Smooth muscle cell (in vitro differentiated cells): ENCODE results near the gene COPA. TPM values are rescaled to one million over a fixed set of nuclear protein-coding genes. Genes with fewer than 3 reads are reported as not detected.

Experiments used
- DNase-seq: peaks from one replicate; lab custom pipeline; 2025; ENCODE audit not compliant: unreplicated experiment; lab: John Stamatoyannopoulos, UW
- H2AFZ ChIP-seq: fragments of 200-600 bp; sonication (generic); 2 replicates; pipeline ENCODE4 v1.6.0; 2016; ENCODE audit warnings: antibody characterized with exemption, low read depth, mild to moderate bottlenecking
- H3F3A ChIP-seq: fragments of 200-600 bp; sonication (generic); 2 replicates; pipeline ENCODE4 v1.6.0; 2017; ENCODE audit warnings: antibody characterized with exemption, low read depth
- H3K27ac ChIP-seq: fragments of 200-600 bp; sonication (generic); 2 replicates; pipeline ENCODE4 v1.5.1; 2016; ENCODE audit warnings: low read depth, mild to moderate bottlenecking
- H3K27me3 ChIP-seq: fragments of 200-600 bp; sonication (generic); 2 replicates; pipeline ENCODE4 v1.6.1; 2016; ENCODE audit warnings: low read depth, mild to moderate bottlenecking
- H3K36me3 ChIP-seq: fragments of 200-600 bp; sonication (generic); 2 replicates; pipeline ENCODE4 v1.5.1; 2016; ENCODE audit warnings: low read depth
- H3K4me1 ChIP-seq: fragments of 200-600 bp; sonication (generic); 2 replicates; pipeline ENCODE4 v1.5.1; 2016; ENCODE audit warnings: low read depth
- H3K4me2 ChIP-seq: fragments of 200-600 bp; sonication (generic); 2 replicates; pipeline ENCODE4 v1.6.0; 2016; ENCODE audit warnings: mild to moderate bottlenecking
- H3K4me3 ChIP-seq: fragments of 200-600 bp; sonication (generic); 2 replicates; pipeline ENCODE4 v1.5.1; 2016; ENCODE audit warnings: mild to moderate bottlenecking
- H3K79me2 ChIP-seq: fragments of 200-600 bp; sonication (generic); 2 replicates; pipeline ENCODE4 v1.6.0; 2016; ENCODE audit warnings: low read depth, mild to moderate bottlenecking
- H3K9ac ChIP-seq: fragments of 200-600 bp; sonication (generic); 2 replicates; pipeline ENCODE4 v1.6.0; 2016; ENCODE audit warnings: low read depth
- H3K9me3 ChIP-seq: fragments of 200-600 bp; sonication (generic); replicated peaks from 2 replicates; pipeline ENCODE4 v1.5.1; 2016; ENCODE audit warnings: low read depth
- H4K20me1 ChIP-seq: fragments of 200-600 bp; sonication (generic); 2 replicates; pipeline ENCODE4 v1.6.0; 2016; ENCODE audit warnings: low read depth
- WGBS: methylation state at CpG from one replicate; pipeline ENCODE4 v1.1.7; 2016; ENCODE audit warnings: low lambda C conversion rate; 5-methylcytosine and 5-hydroxymethylcytosine counted together
- polyA plus RNA-seq: library from polyadenylated mRNA; unstranded; fragments of >200 nt; fragmentation: Nextera tagmentation; extraction: Ambion mirVana; gene quantifications from 2 replicates; pipeline ENCODE4 v1.2.1, GENCODE V29; 2016
- total RNA-seq: library from RNA; depleted of rRNA; stranded (reverse); fragments of >200 nt; gene quantifications from 2 replicates; pipeline ENCODE4 v1.2.3, GENCODE V29; 2014
- TF ChIP-seq, protein P1 (sequence below): fragments of 200-600 bp; sonication (generic); IDR thresholded peaks from 2 replicates; pipeline ENCODE4 v1.5.1; 2017; ENCODE audit warnings: borderline replicate concordance, mild to moderate bottlenecking, antibody characterized with exemption; ENCODE audit not compliant: insufficient read depth, poor library complexity, severe bottlenecking

The COPA gene
- total and polyA plus RNA-seq, 2 experiments from 2014 or later, result 171 to 196 TPM

DNA sequence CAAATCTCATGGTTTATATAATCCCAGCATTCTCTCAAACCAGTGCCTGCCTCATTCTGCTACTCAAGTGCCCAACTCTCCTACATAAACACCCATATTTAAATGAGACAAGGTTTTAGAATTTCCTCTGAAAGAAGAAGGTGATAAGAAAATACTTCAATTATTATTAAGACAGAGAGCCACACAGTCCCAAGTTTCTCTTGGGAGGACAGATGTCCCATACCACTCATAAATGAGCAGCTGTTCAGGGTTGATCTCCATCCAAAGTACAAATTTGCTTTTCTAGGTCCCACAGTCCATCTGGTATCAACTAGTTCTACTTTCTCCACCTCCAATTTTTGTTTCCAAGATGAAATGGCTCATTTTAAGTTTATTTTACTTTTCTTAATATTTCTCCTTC is 92.0 kb downstream of the COPA start:
- H3K79me2 ChIP-seq, result peaks cover 69% of the 10 kb centered on the region
- no peaks in the 10 kb centered on the region for H3K27me3 ChIP-seq
- no peaks in the 10 kb centered on the region for H3K4me1 ChIP-seq
- H3K36me3 ChIP-seq, result no peaks in the 10 kb centered on the region
- no peak overlapping the region for H3K4me2 ChIP-seq
- TF ChIP-seq, protein P1, sequence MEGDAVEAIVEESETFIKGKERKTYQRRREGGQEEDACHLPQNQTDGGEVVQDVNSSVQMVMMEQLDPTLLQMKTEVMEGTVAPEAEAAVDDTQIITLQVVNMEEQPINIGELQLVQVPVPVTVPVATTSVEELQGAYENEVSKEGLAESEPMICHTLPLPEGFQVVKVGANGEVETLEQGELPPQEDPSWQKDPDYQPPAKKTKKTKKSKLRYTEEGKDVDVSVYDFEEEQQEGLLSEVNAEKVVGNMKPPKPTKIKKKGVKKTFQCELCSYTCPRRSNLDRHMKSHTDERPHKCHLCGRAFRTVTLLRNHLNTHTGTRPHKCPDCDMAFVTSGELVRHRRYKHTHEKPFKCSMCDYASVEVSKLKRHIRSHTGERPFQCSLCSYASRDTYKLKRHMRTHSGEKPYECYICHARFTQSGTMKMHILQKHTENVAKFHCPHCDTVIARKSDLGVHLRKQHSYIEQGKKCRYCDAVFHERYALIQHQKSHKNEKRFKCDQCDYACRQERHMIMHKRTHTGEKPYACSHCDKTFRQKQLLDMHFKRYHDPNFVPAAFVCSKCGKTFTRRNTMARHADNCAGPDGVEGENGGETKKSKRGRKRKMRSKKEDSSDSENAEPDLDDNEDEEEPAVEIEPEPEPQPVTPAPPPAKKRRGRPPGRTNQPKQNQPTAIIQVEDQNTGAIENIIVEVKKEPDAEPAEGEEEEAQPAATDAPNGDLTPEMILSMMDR, result no peak
- no peak overlapping the region for H3K27ac ChIP-seq
- H2AFZ ChIP-seq, result no peak overlapping the region
- DNase-seq, result no peak
- H3F3A ChIP-seq, result peaks cover 7% of the 10 kb centered on the region
- H4K20me1 ChIP-seq, result peaks cover 98% of the 10 kb centered on the region
- no peak overlapping the region for H3K9ac ChIP-seq
- H3K4me3 ChIP-seq, result no peak overlapping the region
- no peaks in the 10 kb centered on the region for H3K9me3 ChIP-seq

DNA sequence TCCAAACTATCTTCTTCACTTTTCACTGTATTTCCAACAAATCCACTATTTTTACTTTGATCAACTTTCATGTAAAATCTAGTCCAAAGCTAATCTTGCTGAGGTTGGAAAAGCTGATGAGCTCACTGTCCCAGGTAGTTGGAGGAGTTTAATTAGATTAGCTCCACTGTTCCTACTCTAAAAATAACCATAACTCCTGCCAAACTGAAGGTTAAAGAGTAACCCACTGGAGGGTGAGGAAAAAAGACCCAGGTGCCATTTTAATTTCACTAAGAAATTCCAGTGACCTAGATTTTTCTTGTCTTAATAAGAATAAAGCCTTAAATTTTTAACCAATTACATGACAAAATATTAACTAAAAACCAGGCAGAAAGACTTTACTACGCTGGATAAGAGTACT is 96.0 kb downstream of the COPA start:
- no peak overlapping the region for H3K4me2 ChIP-seq
- H2AFZ ChIP-seq, result no peak overlapping the region
- no peak for DNase-seq
- no peaks in the 10 kb centered on the region for H3K36me3 ChIP-seq
- H3K9me3 ChIP-seq, result no peaks in the 10 kb centered on the region
- peaks cover 96% of the 10 kb centered on the region for H4K20me1 ChIP-seq
- 91% methylated on average over 1 of the region's 1 CpG for WGBS
- no peaks in the 10 kb centered on the region for H3F3A ChIP-seq
- TF ChIP-seq, protein P1, result no peak
- H3K4me1 ChIP-seq, result no peaks in the 10 kb centered on the region
- H3K79me2 ChIP-seq, result peaks cover 56% of the 10 kb centered on the region
- no peak overlapping the region for H3K9ac ChIP-seq
- H3K27ac ChIP-seq, result no peak overlapping the region
- no peaks in the 10 kb centered on the region for H3K27me3 ChIP-seq
- no peak overlapping the region for H3K4me3 ChIP-seq

DNA sequence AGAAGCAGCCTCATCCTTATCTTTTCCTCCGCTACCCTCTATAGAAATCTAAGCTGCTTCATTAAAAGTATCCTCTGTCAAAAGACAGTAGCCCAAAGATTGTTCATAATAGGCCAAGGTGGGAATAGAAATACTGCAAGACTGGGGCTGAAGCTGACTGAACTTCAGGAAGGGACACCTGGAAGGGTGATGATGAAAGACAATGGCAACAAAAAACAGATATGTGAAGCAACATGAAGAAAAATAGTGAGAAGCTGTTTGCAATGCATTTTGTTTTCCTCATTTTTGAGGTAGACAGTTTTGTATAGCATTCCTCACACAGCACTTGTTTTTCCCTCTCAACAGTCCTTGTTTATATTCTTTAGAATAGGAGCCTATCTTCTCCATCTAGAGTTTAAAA is 97.6 kb downstream of the COPA start:
- H3K9me3 ChIP-seq, result no peaks in the 10 kb centered on the region
- no peaks in the 10 kb centered on the region for H3F3A ChIP-seq
- peaks cover 43% of the 10 kb centered on the region for H3K79me2 ChIP-seq
- H3K27ac ChIP-seq, result no peak overlapping the region
- H3K4me3 ChIP-seq, result no peak overlapping the region
- H3K9ac ChIP-seq, result no peak overlapping the region
- WGBS, result 81% methylated on average over 1 of the region's 1 CpG
- H3K4me2 ChIP-seq, result no peak overlapping the region
- no peaks in the 10 kb centered on the region for H3K4me1 ChIP-seq
- TF ChIP-seq, protein P1, result no peak
- peaks cover 91% of the 10 kb centered on the region for H4K20me1 ChIP-seq
- H2AFZ ChIP-seq, result no peak overlapping the region
- no peaks in the 10 kb centered on the region for H3K27me3 ChIP-seq
- no peaks in the 10 kb centered on the region for H3K36me3 ChIP-seq
- no peak for DNase-seq

DNA sequence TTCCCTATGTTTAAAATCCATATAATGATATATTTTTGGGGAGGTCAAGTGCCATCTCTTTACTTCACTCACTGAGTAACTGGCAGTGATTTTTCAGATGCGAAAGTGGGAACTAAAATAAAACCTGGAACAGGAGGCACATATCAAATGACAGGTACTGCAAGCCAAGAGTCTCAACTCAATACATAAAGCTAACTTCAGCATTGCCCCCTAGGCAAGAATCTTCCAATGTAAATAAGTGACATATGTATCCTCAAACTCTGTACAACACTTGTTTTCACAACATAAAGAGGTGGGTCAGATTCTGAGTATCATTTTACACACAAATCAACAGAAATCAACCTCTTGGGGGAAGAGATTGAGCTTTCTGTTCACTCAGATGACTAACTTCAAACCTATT is 98.8 kb downstream of the COPA start:
- H3K9ac ChIP-seq, result no peak overlapping the region
- no peak for DNase-seq
- peaks cover 83% of the 10 kb centered on the region for H4K20me1 ChIP-seq
- 100% methylated on average over 1 of the region's 1 CpG for WGBS
- no peaks in the 10 kb centered on the region for H3K27me3 ChIP-seq
- TF ChIP-seq, protein P1, result no peak
- H3K36me3 ChIP-seq, result no peaks in the 10 kb centered on the region
- no peaks in the 10 kb centered on the region for H3F3A ChIP-seq
- no peak overlapping the region for H2AFZ ChIP-seq
- H3K9me3 ChIP-seq, result no peaks in the 10 kb centered on the region
- no peak overlapping the region for H3K4me3 ChIP-seq
- no peak overlapping the region for H3K27ac ChIP-seq
- H3K4me2 ChIP-seq, result no peak overlapping the region
- no peaks in the 10 kb centered on the region for H3K4me1 ChIP-seq
- H3K79me2 ChIP-seq, result peaks cover 32% of the 10 kb centered on the region
